Endodermal cell (in vitro differentiated cells): ENCODE results near the gene METTL22. TPM values are rescaled to one million over a fixed set of nuclear protein-coding genes. Genes with fewer than 3 reads are reported as not detected.

ENCODE experiments used
- DNase-seq: peaks from one replicate; pipeline ENCODE4 v3.0.0-alpha.2; 2017
- H3K27ac ChIP-seq: 2 replicates; pipeline ENCODE4 v1.5.1; 2013; ENCODE audit warnings: mild to moderate bottlenecking, low read depth, low read length, moderate library complexity
- H3K27me3 ChIP-seq: 2 replicates; pipeline ENCODE4 v1.6.1; 2013; ENCODE audit warnings: mild to moderate bottlenecking, low read length, moderate library complexity; ENCODE audit not compliant: insufficient read depth, control insufficient read depth, poor library complexity, severe bottlenecking
- H3K36me3 ChIP-seq: 2 replicates; pipeline ENCODE4 v1.7.0; 2013; ENCODE audit warnings: mild to moderate bottlenecking, low read length, moderate library complexity; ENCODE audit not compliant: control insufficient read depth, insufficient read depth
- H3K4me1 ChIP-seq: one replicate; pipeline ENCODE4 v1.7.0; 2013; ENCODE audit warnings: low read length; ENCODE audit not compliant: control insufficient read depth, insufficient read depth
- H3K4me3 ChIP-seq: 2 replicates; pipeline ENCODE4 v1.5.1; 2013; ENCODE audit warnings: mild to moderate bottlenecking, low read length, moderate library complexity
- H3K9ac ChIP-seq: 2 replicates; pipeline ENCODE4 v1.6.1; 2013; ENCODE audit warnings: mild to moderate bottlenecking, low read length, moderate library complexity; ENCODE audit not compliant: poor library complexity, severe bottlenecking; ENCODE audit errors: extremely low read depth
- H3K9me3 ChIP-seq: 2 replicates; pipeline ENCODE4 v1.6.1; 2013; ENCODE audit warnings: mild to moderate bottlenecking, low read length, moderate library complexity; ENCODE audit not compliant: control insufficient read depth
- H3K27ac Mint-ChIP-seq: 2 replicates; pipeline ENCODE4 v1.8.0; 2020; ENCODE audit warnings: mixed read lengths
- H3K27me3 Mint-ChIP-seq: 2 replicates; pipeline ENCODE4 v1.8.0; 2021; ENCODE audit warnings: mild to moderate bottlenecking, mixed read lengths; ENCODE audit not compliant: insufficient read depth
- H3K36me3 Mint-ChIP-seq: 2 replicates; pipeline ENCODE4 v1.8.0; 2020; ENCODE audit warnings: low read depth, mixed read lengths
- H3K4me1 Mint-ChIP-seq: 2 replicates; pipeline ENCODE4 v1.8.0; 2020; ENCODE audit warnings: mixed read lengths
- H3K4me3 Mint-ChIP-seq: 2 replicates; pipeline ENCODE4 v1.8.0; 2020; ENCODE audit warnings: mild to moderate bottlenecking, moderate library complexity, mixed read lengths
- H3K9me3 Mint-ChIP-seq: 2 replicates; pipeline ENCODE4 v1.8.0; 2020; ENCODE audit warnings: mild to moderate bottlenecking, mixed read lengths
- WGBS, 2 experiments: methylation state at CpG; one replicate each; pipeline versions ENCODE4 v1.1.5 to v1.1.7; 2013; ENCODE audit warnings: missing lambda C conversion rate in 2 of 2, mixed read lengths in 1 of 2; ENCODE audit not compliant: insufficient coverage in 1 of 2, insufficient read length in 1 of 2; 5-methylcytosine and 5-hydroxymethylcytosine counted together
- total RNA-seq, 2 donors: library from RNA; stranded (reverse); fragmentation: NEBNext Ultra II Directional in 1 of 2; extraction: Animal tissue kit (Norgen Biotek cat#: 25700) in 1 of 2; gene quantifications; 2 replicates in 1 of 2; 3 replicates in 1 of 2; pipeline ENCODE4 v1.2.1, GENCODE V29; 2021
- TF ChIP-seq, protein P1 (sequence below): fragments of 200-600 bp; sonication (generic); conservative IDR thresholded peaks from 2 replicates; pipeline ENCODE4 v1.5.0; 2021; ENCODE audit warnings: antibody characterized with exemption, mild to moderate bottlenecking

The METTL22 gene
- total RNA-seq, 2 donors from 2014 or later = 55.1 to 70.5 TPM

DNA sequence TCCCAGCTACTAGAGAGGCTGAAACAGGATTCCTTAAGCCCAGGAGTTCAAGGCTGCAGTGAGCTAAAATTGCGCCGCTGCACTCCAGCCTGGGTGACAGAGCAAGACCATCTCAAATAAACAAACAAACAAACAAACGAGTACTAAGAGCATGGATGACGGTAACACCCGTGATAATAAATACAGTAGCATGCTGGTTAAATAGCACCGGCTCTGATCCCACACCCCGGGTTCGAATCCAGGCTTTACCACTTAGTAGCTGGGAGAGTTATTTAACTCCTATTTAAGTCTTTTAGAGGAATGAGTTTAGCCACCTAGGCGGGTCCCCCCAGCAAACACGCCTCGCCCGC lies 301 bp upstream of the METTL22 start:
- Histone ChIP-seq H3K36me3 (peaks cover 14% of the 10 kb centered on the region), H3K27ac (no peak overlapping the region), H3K27me3 (no peaks in the 10 kb centered on the region), H3K4me1 (no peaks in the 10 kb centered on the region), H3K9ac (peak overlapping the region; percentile 100), H3K4me3 (peak overlapping the region; percentile 100), H3K9me3 (no peaks in the 10 kb centered on the region)
- TF ChIP-seq, protein P1, sequence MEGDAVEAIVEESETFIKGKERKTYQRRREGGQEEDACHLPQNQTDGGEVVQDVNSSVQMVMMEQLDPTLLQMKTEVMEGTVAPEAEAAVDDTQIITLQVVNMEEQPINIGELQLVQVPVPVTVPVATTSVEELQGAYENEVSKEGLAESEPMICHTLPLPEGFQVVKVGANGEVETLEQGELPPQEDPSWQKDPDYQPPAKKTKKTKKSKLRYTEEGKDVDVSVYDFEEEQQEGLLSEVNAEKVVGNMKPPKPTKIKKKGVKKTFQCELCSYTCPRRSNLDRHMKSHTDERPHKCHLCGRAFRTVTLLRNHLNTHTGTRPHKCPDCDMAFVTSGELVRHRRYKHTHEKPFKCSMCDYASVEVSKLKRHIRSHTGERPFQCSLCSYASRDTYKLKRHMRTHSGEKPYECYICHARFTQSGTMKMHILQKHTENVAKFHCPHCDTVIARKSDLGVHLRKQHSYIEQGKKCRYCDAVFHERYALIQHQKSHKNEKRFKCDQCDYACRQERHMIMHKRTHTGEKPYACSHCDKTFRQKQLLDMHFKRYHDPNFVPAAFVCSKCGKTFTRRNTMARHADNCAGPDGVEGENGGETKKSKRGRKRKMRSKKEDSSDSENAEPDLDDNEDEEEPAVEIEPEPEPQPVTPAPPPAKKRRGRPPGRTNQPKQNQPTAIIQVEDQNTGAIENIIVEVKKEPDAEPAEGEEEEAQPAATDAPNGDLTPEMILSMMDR = no peak
- Mint-ChIP-seq H3K9me3 (no peaks in the 10 kb centered on the region), H3K4me3 (peak overlapping the region; percentile 98), H3K27ac (no peak overlapping the region), H3K36me3 (peaks cover 17% of the 10 kb centered on the region), H3K4me1 (peaks cover 7% of the 10 kb centered on the region), H3K27me3 (peaks cover 4% of the 10 kb centered on the region)
- WGBS, 2 experiments = 0 to 25% methylated on average over 1 to 11 of the region's 12 CpGs
- no peak for DNase-seq

DNA sequence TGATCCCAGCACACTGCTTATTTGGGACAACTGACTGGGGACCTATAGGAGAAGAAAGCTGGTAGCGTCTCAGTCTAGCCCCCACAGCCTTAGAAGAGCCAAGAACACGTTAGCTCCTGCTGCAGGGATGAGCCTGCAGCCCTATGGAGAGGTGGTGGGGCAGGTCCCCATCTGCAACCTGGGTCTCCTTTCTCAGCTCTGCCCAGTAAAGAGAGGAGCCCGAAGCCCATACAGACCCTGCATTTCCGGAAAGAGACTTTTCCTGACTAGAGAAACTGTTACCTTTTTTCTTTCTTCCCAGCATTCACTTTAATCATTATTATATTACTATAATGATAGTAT lies 788 bp downstream of the METTL22 start:
- Mint-ChIP-seq H3K27me3 (peaks cover 4% of the 10 kb centered on the region), H3K36me3 (peaks cover 27% of the 10 kb centered on the region), H3K27ac (peak overlapping the region; percentile 97), H3K9me3 (no peaks in the 10 kb centered on the region), H3K4me1 (peaks cover 7% of the 10 kb centered on the region), H3K4me3 (peak overlapping the region; percentile 98)
- peaks cover 22% of the 10 kb centered on the region for H3K36me3 ChIP-seq
- 17% methylated on average over 4 of the region's 4 CpGs; no CpG with 5 or more reads in 1 of the 2 experiments for WGBS, 2 experiments
- DNase-seq = no peak
- peak overlapping the region; percentile 95 for H3K27ac ChIP-seq
- H3K9me3 ChIP-seq = no peaks in the 10 kb centered on the region
- H3K4me1 ChIP-seq = no peaks in the 10 kb centered on the region
- H3K9ac ChIP-seq = peak overlapping the region; percentile 100
- TF ChIP-seq, protein P1 = no peak
- no peaks in the 10 kb centered on the region for H3K27me3 ChIP-seq
- H3K4me3 ChIP-seq = peak overlapping the region; percentile 100

DNA sequence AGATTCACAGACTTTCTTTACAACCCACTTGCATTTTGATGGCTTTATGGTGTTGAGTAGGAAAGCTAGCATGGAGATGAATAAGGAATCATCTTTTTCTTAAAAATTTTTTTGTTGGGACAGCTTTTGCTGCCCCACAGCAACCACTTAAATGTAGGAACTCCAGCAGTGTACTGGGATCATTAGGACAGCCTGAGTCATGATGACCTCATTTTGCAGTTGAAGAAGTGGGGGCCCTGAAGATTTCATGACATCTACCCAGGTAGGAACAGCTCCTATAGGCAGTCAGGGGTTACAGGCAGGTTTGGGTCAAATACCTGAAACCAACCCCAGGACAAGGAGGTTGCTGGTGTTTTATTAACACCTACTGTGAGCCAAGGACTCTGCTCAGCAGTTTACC lies 2.1 kb downstream of the METTL22 start:
- Histone ChIP-seq H3K27me3 (no peaks in the 10 kb centered on the region), H3K9me3 (no peaks in the 10 kb centered on the region), H3K4me1 (no peaks in the 10 kb centered on the region), H3K4me3 (no peak overlapping the region), H3K36me3 (peaks cover 35% of the 10 kb centered on the region), H3K27ac (no peak overlapping the region), H3K9ac (no peak overlapping the region)
- Mint-ChIP-seq H3K4me1 (peaks cover 7% of the 10 kb centered on the region), H3K9me3 (no peaks in the 10 kb centered on the region), H3K4me3 (no peak overlapping the region), H3K27ac (peak overlapping the region; percentile 61), H3K36me3 (peaks cover 40% of the 10 kb centered on the region), H3K27me3 (peaks cover 2% of the 10 kb centered on the region)
- DNase-seq = no peak
- TF ChIP-seq, protein P1 = no peak
